GM18951 (cell line): ENCODE data around the gene IQCK.

ENCODE experiments used
- POLR2A ChIP-seq: IDR thresholded peaks from 4 replicates; pipeline ENCODE4 v1.6.1; 2011; ENCODE audit warnings: mild to moderate bottlenecking; ENCODE audit not compliant: insufficient read length, insufficient read depth; ENCODE audit errors: extremely low read depth
- in situ Hi-C: fragments of 300-500 bp; cut with MboI; formaldehyde crosslinking; loops from one replicate; pipeline ENCODE4 v1.12.0; 2022; ENCODE audit warnings: low sequenced_read_pairs, mixed read lengths, inconsistent platforms; ENCODE audit not compliant: unreplicated experiment

Gene IQCK

DNA sequence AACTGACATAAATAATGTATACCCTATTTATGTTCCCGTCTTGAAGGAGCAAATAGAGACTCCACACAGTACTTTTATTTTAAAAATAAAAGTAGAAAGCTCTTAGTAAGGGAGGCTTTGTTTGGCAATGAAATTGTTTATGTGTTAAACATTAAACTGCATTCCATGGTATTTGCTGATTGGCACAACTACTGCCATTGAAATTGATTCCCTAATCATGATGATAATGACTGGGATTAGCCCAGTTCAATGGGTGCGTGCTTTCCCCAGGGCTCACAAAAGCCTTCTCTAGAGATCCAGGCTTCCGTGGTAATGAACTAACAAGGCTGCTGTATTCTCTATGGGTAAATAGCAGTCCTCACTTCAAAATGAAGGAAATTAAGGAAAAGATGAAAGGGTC lies 99.1 kb downstream of the IQCK start:
- no peak for TF ChIP-seq POLR2A
- in situ Hi-C loops: no loop called here

DNA sequence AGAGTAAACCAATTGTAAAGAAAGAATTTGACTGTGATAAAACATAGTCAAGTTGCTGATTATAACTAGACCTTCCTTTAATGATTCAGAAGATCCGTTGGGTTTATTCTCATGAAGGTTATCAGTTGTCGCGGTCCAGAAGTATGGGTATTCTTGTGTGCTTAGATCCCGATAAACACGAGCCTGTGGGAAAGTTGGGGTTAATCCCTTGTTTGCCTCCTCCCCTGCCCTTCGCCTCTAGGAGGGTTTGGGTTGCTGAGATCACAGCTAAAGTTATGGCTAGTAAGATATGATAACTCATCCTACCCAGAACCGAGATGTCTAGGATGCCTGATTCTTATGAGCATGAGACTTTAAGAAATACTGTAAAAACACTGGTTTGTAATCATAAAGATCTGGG lies 99.8 kb downstream of the IQCK start:
- no peak for TF ChIP-seq POLR2A
- in situ Hi-C loops: no loop called here

DNA sequence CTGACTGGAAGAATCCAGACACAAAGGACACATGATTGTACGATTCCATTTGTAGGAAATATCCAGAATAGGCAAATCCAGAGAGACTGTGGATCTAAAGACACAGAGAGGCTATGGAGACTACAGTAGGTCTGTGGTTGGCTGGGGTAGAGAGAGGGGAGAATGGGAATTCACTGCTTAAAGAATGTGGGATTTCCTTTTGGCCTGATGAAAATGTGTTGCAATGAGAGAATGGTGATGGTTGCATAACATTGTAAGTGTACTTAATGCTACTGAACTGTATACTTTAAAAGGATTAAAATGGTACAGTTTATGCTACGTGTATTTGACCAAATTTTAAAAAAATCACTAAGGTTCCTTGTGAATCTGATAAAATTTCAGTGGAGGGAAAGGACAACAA lies 104.5 kb downstream of the IQCK start:
- TF ChIP-seq POLR2A: no peak
- in situ Hi-C loops: no loop called here

DNA sequence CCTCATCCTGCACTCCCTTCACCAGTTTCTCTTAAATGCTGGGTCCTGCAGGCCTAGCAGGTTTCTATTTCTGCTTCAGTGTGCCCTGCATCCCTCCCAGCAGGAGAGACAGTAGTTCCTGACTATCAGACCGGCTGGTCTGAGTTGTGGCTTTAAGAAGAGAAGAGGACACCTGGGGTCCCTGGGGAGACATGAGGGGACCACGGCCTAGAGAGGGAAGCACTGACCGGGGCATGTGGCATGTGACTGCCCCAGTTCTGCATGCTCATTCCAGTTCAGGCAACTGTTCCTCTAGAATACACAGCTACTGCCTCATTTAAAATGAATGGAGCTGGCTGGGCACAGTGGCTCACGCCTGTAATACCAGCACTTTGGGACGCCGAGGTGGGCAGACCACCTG lies 105.3 kb downstream of the IQCK start:
- TF ChIP-seq POLR2A: no peak
- in situ Hi-C loops: no loop called here

DNA sequence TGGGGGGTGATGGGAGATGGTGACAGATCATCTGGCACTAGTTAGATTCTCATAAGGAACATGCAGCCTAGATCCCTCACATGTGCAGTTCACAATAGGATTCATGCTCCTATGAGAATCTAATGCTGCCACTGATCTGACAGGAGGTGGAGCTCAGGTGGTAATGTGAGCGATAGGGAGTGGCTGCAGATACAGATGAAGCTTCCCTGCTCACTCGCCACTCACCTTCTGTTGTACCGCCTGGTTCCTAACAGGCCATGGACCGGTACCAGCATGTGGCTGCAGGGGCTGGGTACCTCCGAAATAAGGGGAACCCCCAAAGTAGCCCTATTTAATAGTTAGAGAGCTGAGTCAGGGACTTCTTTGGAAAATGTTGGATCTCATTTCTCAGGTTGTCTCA lies 106.1 kb downstream of the IQCK start:
- TF ChIP-seq POLR2A: no peak
- in situ Hi-C loops: no loop called here

DNA sequence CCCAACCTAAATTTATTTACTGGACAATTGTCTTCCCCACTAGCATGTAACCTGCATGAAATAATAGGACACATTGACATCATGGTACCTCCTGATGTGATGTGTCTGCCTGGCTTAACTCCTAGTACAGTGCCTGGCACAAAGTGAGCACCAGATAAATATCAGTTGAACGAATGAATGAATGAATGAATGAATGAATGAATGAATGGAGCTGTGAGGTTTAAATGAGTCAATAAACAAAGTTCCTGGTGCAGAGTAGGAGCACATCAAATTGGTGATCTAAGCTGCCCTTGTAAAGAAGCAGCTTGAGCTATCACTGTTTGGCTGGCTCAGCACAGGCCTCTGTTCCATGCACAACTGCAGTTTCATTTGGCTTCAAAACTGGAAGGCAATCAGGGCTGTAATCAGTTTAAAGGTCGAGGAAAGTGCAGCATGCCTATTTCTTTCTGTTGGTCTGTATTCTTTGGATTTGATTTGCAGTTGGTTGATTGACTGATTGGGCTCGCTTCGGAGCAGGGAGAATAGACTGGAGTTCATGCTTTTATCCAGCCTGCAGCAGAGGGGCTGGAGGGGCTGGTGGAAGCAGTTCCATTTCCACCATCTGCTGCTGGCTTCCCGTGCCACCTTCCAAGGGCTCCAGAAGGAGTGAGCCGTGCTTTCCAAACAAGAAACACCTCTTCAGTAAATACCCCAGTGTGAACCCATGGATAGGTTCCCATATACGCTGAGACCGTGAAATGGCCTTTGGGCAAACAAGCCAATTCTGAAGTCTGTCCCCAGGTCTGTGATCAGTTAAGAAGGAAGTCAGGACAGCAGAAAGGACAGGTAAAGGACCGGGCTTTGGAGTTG lies 112.0 kb downstream of the IQCK start:
- no peak for TF ChIP-seq POLR2A
- in situ Hi-C loops: no loop called here

DNA sequence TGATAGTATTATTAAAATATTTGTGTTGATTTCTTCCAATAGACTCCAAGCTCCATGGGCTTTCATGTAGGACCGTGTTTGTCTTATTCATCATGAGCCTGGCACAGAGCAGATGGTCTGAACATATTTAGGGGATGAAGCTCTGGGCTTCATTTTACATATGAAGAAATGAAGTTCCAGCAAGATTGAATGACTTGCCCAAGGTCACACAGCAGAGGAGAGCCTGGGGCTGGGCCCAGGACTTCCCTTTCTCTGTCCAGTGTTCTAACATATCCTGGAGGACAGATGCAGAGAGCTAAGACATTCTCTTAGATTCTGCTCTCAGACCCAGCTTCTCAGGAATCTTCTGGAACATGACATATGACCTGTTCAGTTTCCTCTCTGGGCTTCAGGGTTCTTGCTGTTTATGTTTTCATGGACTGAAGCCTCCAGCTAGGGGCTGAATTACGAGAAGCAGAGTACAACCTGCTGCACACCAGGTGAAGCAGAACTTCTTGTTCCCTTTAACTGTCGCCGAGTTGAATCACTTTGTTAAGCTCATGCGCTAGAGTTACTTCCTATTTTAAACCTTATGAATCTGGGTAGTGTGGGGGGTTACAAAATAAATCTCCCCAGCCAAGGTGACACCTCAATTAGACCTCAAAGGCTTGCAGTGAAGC lies 113.0 kb downstream of the IQCK start:
- TF ChIP-seq POLR2A: no peak
- in situ Hi-C loops: no loop called here

DNA sequence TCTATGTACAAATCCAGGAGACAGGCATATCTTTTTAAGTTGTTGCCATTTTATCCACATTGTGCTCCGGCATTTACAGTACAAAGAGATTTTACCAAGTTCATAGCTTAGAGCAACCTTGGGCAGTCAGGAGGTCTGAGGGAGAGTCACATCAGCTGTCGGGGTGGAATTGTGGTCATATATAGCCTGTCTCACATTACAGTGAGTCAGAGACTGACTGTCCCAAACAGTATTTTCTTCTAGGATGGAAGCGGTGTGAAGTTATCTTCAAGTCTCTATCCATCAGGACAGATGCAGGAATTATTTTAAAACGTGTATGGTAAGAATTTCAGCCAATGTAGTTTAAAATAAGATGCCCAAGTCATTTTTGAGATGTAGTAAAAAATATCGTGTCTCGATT lies 113.6 kb downstream of the IQCK start:
- in situ Hi-C loops: no loop called here
- TF ChIP-seq POLR2A: no peak

DNA sequence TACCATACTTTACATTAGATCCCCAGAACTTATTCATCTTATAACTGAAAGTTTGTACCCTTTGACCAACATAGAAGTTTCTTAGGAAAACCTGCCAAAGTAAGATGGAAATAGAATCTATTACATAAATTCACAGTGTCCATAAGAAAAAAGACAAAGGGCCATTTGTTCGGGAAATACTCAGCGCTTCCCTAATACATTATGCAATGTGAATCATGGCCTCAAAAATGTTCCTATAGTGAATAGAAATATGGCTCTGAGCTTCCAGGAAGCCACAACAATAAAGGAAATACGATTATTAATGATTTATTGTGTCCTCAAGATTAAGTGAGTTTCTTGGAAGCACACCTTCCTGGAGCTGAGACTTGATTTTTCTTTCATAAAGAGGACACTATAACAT lies 115.1 kb downstream of the IQCK start:
- in situ Hi-C loops: no loop called here
- TF ChIP-seq POLR2A: no peak

DNA sequence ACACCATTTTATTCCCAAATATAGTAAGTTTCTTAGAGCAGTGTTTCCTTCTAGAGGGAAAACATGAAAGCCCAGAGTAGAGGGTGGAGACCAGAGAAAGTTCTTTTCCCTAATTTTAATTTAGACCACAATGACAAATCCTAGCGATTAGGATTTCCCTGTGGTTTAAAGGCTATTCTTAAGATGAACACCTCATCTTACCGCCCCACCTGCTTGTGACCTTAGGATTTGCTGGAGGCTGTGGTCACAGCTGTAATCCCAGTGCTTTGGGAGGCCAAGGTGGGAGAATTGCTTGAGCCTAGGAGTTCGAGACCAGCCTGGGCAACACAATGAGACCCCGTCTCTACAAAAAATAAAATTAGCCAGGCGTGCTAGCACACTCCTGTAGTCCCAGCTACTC lies 115.5 kb downstream of the IQCK start:
- in situ Hi-C loops: no loop called here
- TF ChIP-seq POLR2A: no peak

DNA sequence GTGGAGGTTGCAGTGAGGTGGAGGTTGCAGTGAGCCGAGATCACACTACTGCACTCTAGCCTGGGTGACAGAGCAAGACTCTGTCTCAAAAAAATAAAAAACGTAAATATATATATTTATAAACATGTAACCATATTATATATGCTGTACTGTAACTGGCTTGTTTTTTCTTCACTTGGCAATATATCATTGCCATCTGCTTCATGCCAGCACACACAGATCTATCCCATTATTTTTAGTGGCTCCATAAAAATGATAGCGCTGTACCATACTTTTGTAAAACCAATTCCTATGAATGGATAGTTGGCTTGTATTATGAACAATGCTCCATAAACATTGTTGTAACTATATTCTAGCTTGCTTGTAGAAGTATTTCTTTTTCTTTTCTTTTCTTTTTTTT lies 117.1 kb downstream of the IQCK start:
- TF ChIP-seq POLR2A: no peak
- in situ Hi-C loops: no loop called here

DNA sequence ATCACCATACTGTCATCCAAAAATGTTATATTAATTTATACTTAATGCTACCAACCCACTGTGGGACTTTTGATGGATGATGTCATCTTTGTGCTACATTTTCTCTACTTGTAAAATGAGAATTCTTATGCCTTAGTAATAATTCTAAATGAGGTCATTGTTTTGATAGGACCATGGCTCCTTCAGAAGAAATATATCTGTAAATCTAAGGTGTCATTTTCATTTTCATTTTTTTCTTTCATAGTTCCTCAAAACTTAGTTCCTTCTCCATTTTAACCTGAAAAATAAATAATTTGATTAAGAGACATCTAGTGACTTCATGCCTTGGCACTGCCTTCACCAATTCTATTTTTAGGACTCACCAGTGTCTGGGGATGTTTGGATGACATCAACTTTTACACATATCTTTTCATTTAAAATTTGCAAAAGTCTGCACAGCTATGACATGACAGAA lies 117.9 kb downstream of the IQCK start:
- no peak for TF ChIP-seq POLR2A
- in situ Hi-C loops: no loop called here

DNA sequence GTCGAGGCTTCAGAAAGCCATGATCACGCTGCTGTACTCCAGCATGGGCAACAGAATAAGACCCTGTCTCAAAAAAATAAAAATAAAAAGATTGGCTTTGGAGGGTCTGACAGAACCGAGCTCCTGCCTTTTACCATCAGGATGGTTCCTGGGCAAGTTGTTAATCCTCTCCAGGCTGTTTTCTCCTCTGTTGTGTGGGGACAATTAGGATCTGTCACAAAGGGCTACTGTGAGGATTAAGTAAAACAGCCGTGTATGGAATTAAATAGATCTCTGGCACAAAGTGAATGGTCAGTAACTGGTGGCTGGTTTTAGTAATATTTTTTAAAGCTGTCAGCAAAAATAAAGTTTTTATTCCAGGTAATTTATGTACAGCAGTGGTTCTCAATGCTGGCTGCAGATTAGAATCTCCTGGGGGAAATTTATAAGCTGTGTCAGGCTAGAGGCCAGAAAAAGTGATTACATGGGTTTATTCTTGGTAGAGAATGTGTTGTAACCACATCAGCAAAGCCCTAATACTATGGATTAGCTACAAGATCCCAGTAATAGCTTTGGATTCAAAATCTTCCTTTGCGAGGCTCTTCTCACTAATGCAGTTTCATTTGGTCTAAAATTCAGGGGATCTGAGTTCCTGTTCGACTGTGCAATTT lies 119.4 kb downstream of the IQCK start:
- in situ Hi-C loops: no loop called here
- no peak for TF ChIP-seq POLR2A
